GM18520 (cell line): ENCODE results near the gene GPRASP3.
"Not testable (repeated sequence)": the region's sequence is repeated elsewhere in the genome, so short reads cannot be mapped to it uniquely, and the experiment has no call there.

ENCODE experiments used
- ATAC-seq: cut with Tn5 transposase; IDR thresholded peaks from one replicate; pipeline ENCODE4 v1.9.1; 2021; ENCODE audit not compliant: unreplicated experiment

Gene GPRASP3, protein sequence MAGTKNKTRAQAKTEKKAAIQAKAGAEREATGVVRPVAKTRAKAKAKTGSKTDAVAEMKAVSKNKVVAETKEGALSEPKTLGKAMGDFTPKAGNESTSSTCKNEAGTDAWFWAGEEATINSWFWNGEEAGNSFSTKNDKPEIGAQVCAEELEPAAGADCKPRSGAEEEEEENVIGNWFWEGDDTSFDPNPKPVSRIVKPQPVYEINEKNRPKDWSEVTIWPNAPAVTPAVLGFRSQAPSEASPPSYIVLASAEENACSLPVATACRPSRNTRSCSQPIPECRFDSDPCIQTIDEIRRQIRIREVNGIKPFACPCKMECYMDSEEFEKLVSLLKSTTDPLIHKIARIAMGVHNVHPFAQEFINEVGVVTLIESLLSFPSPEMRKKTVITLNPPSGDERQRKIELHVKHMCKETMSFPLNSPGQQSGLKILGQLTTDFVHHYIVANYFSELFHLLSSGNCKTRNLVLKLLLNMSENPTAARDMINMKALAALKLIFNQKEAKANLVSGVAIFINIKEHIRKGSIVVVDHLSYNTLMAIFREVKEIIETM

DNA sequence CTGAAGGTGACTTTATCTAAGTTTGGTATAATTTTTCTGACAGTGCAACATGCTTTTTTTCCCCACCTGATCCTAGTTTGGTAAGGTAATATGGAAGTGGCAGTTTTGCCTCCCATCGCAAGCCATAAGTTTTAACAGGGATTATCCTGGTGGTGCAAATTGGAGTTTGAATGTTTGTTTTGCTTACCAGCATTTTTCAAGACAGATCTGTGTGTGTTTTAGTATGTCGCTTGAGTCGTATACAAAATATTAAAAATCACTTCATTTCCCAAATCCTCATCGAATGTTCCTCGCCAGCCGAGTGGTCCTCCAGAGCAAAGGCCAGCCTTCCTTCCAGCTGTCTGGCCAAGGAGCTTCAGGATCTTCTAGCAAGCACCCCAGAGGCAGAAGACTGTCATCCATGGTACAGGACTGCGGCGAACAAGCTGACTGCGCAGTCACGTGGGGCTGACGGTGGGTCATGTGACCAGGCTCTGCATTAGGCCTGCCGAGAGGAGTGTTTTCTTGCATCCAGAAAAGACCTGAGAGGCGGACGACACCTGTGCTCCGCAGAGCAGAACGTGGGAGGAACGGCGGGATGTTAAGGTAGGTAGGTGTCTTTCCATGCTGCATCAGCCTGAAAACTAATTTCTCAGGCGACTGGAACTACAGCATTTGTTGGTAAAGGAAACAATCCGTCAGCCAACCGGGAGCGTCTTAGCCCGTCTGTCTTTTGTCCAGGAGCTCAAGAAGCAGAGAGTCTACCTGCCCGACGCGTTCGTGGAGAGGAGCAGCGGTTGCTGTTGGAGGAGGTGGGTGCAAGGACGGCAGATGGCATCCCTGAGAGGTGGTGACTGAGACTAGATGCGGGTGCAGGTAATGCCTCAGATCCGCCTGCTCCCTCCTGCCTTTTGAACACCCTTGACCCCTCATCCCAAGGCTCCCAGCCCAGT is at the start of gene GPRASP3:
GPRASP3 (plus strand) TSS at position 507 of the 932 bp plus-strand sequence. CDS start 28,253 bp downstream, outside the sequence.
- ATAC-seq, result peak; percentile 93

DNA sequence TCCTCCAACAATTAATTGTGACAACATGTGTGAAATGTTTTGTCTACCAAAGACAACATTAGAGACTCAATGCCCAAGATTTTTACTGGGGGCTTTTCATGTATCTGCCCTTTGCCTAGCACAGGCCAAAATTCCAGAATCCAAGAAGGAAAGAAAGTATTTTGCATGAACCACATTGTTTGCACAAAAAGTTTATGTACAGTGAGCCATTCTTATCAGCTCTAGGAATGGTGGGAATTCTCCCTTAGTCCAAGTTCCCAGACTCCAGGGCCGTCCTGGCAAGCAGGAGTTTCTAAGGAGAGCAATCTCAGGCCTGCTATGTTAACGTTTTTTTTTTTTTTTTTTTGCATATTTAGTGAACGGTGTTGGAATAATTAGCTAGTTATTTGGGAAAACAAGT is 47.7 kb upstream of the GPRASP3 start:
- ATAC-seq, result no peak

DNA sequence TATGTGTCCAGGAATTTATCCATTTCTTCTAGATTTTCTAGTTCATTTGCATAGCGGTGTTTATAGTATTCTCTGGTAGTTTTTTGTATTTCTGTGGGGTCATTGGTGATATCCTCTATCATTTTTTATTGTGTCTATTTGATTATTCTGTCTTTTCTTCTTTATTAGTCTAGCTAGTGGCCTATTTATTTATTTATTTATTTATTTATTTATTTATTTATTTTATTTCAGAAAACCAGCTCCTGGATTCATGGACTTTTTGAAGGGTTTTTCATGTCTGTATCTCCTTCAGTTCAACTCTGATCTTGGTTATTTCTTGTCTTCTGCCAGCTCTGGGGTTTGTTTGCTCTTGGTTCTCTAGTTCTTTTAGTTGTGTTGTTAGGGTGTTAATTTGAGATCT is 43.1 kb upstream of the GPRASP3 start:
- not testable (repeated sequence) for ATAC-seq

DNA sequence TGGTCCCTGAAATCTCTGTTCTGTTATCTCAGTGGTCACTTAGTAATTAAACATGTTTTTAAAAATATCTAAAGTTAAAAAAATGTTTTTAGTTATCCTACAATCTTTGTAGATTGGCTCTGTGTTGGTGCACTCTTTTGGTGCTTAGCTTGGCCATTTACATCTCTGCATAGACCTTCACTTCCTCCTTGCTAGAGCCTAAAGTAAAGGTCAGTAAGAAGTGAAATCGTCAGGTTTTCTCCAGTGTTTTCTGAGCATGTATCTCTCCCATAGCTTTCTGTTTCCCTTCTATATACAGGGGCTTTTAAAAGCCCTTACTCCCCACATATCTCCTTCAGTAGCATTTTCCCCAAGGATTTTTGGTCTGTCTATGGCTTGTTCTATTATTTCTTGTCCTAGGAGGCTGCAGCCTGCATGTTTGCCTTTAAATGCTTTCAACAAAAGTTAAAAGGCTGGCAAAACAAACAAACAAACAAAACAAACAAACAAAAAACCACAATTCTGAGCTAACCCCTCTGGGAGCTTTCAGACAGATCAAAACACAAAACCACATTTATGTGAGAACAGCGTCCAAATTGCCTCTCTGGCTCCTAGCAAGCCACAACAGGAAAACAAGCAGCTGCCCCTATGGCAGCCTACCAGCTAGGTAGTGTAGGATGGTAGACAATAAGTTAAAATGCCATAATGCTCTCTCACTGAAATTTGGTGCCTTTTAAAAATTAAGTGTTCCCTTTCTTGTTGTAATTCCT is 35.6 kb upstream of the GPRASP3 start:
- ATAC-seq, result no peak

DNA sequence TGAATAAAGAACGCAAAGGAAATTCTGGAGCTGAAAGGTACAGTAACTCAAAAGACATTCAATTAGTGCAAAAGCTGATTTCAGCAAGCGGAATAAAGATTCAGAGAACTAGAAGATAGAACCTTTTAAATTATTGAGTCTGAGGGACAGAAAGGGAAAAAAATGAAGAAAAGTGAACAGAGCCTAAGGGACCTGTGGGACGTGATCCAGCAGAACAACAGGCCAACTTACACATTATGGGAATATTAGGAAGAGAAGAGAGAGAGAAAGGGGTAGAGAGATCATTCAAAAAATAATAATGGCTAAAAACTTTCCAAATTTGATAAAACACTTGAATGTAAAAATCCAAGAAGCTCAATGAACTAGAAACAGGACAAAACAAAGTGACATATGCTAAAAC is 25.8 kb upstream of the GPRASP3 start:
- no peak for ATAC-seq

DNA sequence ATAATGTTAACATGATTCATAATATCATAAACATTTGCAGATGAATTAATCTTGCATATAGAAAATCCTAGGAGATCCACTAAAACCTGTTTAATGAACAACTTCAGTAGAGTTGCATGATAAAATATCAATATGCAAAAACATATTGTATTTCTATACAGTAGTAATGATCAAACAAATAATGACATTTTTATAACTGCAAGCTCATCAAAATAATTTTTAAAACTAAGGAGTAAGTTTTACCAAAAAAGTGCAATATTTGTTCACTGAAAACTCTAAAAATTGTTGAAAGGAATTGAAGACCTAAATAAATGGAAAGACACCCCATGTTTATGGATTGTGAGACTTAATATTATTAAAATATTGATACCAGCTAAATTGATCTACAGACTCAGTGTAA is 24.2 kb upstream of the GPRASP3 start:
- ATAC-seq, result no peak

DNA sequence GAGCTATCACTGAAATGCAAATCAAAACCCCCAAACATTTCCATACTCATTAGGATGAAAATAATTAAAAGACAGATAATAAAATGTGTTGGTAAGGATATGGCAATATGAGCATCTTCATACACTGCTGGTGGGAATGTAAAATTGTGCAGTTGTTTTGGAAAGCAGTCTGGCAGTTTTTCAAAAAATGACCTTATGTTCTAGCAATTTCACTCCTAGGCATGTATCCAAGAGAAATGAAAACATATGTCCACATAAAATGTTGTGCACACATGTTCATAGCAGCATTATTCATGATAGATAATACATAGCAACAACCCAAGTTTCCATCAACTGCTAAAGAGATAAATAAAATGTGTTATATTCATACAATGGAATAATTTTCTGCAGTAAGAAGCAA is 23.0 kb upstream of the GPRASP3 start:
- ATAC-seq, result no peak

DNA sequence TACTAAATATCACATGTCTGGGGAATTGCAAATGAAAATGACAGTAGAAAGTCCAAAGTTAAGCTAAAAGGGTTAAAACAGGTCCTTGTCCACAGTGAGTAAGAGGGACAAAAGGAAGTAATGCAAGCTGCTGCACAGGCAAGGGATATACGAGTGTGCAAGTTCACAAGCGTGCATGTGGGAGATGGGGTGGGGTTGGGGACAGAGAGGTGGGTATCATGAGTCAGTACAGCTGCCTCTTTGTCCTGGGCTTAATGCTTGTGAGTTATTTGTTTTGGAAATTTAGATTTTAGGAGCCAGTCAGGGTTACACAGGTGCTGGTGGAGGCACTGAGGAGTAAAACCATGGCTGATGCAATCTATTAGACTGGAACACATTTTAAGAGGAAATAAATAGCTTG is 11.6 kb upstream of the GPRASP3 start:
- ATAC-seq, result no peak

DNA sequence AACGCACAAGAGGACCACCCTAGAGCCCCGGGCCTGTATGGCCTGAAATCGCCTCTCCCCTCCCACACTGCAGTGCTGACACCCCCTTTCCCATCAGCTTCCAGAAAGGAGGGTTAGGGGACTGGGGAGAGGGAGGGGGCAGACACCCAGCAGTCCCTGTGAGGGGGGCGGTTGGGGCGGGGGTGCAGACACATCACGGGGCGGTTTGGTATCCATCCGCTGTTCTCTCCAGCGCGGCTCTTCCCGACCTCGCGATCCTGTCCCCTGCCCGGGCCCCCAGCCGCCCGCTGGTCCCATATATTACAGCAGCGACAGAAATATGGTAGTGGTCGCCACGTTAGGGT is 8.7 kb upstream of the GPRASP3 start:
- no peak for ATAC-seq

DNA sequence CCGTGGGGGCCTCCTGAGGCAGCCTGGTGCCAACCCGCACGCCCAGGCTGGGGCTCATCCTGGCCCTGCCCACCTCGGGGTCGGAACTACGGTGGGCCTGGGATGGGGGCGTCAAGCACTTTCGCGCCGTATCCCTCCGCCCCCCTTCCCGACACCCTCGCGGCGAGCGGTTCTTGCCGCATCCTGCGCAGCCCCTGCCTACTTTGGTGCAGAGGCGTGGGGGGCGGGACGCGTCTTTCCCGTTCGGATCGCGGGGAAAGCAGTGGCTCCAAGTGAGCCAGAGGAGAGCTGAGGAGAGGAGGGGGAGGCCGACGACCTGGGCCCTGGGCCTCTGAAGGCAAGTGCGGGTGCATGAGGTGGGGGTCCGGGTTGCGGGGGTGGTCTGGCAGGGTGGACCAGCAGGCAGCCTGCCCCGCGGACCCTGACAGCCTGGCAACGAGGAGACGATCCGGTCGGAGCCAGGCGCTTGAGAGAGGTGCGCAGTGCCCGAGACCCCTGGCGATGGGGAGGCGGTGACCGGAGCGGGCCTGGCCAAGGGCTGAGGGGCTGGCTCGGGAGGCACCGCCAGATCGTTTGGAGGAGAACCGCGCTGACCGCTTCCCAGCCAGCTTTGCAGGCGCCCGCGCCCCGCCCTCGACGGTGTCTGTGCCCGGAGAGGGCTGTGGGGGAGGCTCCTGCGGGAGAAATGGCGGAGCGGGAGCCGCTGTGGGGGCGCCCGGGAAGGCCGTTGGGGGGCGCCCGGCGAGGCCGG is 8.2 kb upstream of the GPRASP3 start, which contains the start of gene GPRASP2:
GPRASP2 (plus strand) TSS at position 233 of the 751 bp plus-strand sequence. CDS start 2,422 bp downstream, outside the sequence.
- ATAC-seq, result no peak

DNA sequence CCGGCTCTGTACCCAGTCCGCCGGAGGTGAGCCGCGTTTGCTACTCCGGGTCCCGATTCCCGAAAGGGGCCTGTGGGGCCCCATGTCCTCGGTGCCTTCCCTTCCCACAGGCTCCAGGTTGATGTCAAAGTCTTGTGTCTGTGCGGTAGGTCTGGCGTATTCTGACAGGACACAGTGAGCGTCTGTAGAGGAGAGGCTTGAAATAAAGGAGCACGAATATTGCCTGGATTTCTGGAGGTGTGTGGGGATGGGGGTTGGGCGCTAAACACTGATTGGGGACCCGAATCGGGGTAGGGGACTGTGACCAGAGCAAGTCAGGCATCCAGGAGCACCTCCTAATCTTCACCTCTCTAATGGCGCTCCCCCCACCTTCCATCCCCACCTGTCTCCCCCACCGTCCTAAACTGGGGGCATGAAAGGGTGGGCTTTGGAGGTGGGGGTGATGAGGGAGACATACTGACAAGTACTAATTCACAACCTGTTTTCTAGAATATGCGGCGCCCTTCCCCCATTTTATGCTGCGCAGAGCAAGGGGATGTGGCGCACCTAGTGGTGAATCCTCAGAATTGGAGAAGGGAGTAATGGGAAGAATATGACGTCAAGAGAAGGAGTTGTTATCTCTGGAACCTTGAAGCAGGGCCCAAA is 7.4 kb upstream of the GPRASP3 start:
- ATAC-seq, result no peak

DNA sequence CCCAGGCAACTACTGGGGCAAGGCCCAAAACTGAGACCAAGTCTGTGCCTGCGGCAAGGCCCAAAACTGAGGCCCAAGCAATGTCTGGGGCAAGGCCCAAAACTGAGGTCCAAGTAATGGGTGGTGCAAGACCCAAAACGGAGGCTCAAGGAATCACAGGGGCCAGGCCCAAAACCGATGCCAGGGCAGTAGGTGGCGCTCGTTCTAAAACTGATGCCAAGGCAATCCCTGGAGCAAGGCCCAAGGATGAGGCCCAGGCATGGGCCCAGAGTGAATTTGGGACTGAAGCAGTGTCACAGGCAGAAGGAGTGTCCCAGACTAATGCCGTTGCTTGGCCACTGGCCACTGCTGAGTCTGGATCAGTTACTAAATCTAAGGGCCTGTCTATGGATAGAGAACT is 5.5 kb upstream of the GPRASP3 start:
- no peak for ATAC-seq

DNA sequence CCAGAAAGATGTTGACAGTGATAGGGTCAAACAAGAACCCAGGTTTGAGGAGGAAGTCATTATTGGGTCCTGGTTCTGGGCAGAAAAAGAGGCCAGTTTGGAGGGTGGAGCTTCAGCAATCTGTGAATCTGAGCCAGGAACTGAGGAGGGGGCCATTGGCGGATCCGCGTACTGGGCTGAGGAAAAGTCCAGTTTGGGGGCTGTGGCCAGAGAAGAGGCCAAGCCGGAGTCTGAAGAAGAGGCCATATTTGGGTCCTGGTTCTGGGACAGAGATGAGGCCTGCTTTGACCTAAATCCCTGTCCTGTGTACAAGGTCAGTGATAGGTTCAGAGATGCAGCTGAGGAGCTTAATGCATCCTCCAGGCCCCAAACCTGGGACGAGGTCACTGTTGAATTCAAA is 4.6 kb upstream of the GPRASP3 start:
- ATAC-seq, result no peak

DNA sequence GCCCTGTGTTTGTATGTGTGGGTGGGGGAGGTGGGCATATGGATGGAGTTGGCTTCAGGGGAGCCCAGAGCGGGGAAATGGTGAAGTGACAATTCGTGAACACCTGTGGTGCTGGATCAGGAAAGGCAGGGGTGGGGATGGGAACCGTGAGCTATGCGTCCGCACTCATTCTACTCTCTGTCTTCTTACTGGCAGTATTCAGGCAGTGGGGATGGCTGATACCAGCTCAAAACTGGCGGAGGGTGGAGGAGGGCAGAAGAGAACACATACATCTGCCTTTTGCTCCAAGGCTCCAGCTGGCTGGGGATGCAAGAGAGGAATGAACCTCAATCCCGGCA is 595 bp downstream of the GPRASP3 start:
- ATAC-seq, result not testable (repeated sequence)

DNA sequence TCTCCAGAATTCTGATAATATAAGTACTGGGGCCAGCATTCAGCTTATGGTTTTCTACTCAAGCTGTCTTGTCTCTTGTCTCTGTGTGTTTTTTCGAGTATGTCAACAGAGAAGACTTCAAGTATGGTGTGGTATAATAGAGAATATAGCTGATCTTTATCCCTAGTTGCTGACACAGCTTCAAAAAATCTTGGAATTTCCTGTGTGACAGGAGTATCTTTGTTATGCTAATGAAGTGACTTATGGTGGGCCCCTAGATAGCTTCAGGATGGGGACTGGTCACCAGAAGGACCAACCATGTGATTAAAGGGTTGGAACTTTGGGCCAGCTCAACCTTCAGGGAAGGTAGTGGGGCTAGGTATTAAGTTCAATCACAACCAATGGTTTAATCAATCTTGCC is 2.9 kb downstream of the GPRASP3 start:
- no peak for ATAC-seq

DNA sequence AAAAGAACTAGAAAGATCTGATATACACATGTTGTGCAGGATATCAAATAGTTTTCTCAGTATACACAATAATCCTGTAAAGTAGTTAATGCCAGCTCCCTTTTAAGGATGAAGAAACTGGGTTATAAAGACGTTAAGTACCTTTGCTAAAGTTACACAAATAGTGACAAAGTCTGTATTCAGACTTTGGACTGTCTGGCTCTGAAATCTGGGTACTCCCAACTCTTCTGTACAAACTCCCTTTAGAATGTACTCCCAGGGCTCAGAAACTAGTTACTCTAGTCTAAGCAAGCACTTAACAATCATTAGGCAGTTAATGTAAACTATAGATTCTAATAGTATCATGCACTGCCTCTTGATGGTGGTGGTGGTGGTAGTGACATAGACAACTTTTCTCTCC is 7.2 kb downstream of the GPRASP3 start:
- no peak for ATAC-seq

DNA sequence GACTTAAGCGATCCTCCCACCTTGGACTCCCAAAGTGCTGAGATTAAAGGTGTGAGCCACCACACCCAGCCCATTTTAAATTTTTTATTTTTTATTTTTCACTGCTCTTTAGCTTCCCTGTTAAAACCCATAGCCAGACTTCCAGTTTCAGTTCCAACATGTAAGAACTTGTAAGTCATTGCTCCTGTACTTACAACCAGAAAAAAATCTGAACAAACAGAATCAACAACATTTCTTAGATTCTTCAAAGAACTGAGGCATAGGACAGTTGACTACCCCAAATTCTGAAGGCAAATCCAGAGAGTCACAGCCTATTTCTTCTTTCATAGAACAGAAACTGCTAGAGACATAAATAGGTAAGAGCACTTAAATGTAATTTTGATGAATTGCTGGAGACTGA is 8.1 kb downstream of the GPRASP3 start:
- no peak for ATAC-seq

DNA sequence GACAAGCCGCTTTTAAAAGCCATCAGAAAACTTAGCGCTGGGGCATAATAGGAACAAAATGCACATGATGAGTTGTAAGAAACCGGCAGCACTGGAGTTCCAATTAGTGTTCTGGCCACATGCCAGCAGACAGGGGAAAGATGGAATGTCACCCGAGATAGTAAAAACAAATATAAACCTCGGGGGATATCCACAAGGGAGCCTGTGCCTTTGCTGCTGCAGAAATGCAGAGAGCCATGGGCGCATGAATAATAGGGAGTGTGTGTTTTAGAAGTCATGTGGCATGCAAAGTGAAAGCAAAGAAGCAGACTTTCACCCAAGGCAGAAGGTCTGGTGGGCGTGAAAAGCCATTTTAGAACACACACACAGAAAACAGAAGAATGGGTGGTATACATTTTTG is 19.1 kb downstream of the GPRASP3 start:
- ATAC-seq, result no peak

DNA sequence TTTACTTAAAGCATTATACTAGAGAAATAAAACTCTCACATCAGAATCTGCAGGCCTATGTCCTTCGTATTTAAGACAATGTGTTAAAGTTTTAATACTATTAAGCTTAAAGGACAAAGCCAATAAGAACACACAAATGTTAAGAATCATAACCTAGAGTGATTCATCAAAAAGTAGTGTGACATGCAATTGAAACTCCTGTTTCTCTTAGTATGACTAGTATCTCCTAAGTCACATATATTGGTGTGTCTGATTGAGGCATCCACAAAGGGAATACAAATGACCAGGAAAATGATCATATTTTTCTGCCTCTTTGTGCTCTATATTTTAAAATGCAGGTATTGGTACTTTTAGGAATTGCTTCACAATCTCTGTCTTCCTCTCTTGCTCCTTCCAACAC is 23.8 kb downstream of the GPRASP3 start:
- ATAC-seq, result no peak

DNA sequence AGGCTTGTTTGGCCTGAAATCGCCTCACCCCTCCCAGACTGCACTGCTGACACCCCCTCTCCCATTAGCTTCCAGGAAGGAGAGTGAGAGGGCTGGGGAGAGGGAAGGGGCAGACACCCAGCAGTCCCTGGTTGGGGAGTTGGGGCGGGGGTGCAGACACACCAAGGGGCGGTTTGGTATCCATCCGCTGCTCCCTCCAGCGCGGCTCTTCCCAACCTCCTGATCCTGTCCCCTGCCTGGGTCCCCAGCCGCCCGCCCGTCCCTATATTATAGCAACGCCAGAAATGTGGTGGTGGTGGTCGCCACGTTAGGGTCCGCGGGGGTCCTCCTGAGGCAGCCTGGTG is 24.9 kb downstream of the GPRASP3 start:
- ATAC-seq, result no peak
